Measurements from ENCODE around the gene CHAT.

DNA sequence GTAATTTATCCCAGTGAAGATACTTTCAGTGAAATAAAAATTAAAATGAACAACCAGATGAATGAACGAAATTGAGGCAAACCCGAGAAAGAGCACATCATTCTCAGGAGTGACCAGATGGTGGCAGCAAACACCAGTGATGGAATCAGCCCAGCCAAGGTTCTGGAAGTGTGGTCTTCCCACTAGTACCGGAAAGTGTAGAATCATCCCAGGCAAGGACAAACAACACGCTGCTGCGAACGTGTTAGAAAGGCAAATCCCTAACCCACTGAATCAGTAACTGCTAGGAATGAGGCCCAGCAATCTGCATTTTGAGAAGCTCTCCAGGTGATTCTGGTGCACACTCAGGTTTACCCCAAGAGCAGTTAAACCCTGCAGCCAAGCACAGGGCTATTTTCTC is 19.2 kb upstream of the CHAT start:
- TF ChIP-seq, protein P1, sequence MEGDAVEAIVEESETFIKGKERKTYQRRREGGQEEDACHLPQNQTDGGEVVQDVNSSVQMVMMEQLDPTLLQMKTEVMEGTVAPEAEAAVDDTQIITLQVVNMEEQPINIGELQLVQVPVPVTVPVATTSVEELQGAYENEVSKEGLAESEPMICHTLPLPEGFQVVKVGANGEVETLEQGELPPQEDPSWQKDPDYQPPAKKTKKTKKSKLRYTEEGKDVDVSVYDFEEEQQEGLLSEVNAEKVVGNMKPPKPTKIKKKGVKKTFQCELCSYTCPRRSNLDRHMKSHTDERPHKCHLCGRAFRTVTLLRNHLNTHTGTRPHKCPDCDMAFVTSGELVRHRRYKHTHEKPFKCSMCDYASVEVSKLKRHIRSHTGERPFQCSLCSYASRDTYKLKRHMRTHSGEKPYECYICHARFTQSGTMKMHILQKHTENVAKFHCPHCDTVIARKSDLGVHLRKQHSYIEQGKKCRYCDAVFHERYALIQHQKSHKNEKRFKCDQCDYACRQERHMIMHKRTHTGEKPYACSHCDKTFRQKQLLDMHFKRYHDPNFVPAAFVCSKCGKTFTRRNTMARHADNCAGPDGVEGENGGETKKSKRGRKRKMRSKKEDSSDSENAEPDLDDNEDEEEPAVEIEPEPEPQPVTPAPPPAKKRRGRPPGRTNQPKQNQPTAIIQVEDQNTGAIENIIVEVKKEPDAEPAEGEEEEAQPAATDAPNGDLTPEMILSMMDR (IDR thresholded peaks at IDR 0.05) = peak; percentile 56 to 64 (median 60)
- no peak for TF ChIP-seq POLR2A (IDR thresholded peaks at IDR 0.05)
- no peak for TF ChIP-seq EP300 (IDR thresholded peaks at IDR 0.05)

Measured in tibial nerve (tissue), 4 donors.